Measurements from ENCODE around the gene TBC1D5. TPM values are rescaled to one million over a fixed set of nuclear protein-coding genes. Genes with fewer than 3 reads are reported as not detected.

TBC1D5 gene
- total RNA-seq, 1 donor from 2014 or later: 108 TPM

DNA sequence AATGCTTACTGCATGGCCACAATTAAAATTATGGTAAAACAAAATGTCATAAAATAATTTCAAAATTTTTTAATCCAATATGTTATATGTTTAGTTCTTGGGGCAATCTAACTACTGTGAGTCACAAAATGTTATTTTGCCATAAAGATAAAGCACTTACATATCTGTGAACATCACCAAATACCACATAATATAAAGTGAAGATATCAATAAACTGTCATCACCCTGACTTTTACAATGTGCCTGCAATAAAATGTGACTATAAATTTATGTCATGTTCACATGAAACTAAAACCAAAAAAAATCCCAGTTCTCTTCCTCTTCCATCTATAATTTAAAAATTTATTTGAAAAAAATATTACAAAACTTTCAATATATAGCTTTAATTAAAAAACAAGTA is 191.8 kb downstream of the TBC1D5 start:
- TF ChIP-seq, protein P1, sequence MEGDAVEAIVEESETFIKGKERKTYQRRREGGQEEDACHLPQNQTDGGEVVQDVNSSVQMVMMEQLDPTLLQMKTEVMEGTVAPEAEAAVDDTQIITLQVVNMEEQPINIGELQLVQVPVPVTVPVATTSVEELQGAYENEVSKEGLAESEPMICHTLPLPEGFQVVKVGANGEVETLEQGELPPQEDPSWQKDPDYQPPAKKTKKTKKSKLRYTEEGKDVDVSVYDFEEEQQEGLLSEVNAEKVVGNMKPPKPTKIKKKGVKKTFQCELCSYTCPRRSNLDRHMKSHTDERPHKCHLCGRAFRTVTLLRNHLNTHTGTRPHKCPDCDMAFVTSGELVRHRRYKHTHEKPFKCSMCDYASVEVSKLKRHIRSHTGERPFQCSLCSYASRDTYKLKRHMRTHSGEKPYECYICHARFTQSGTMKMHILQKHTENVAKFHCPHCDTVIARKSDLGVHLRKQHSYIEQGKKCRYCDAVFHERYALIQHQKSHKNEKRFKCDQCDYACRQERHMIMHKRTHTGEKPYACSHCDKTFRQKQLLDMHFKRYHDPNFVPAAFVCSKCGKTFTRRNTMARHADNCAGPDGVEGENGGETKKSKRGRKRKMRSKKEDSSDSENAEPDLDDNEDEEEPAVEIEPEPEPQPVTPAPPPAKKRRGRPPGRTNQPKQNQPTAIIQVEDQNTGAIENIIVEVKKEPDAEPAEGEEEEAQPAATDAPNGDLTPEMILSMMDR (IDR thresholded peaks at IDR 0.05): no peak
- TF ChIP-seq EZH2phosphoT487 (IDR thresholded peaks at IDR 0.05): no peak
- Mint-ChIP-seq H3K36me3 (no peaks in the 10 kb centered on the region), H3K27ac (no peak overlapping the region), H3K27me3 (ENCODE audit: insufficient read depth, low read depth) (no peaks in the 10 kb centered on the region), H3K9me3 (no peaks in the 10 kb centered on the region), H3K4me3 (no peak overlapping the region), H3K4me1 (peaks cover 23% of the 10 kb centered on the region)
- Histone ChIP-seq H3K36me3 (no peaks in the 10 kb centered on the region), H3K9ac (no peak overlapping the region), H3K9me3 (ENCODE audit: low read depth) (no peaks in the 10 kb centered on the region), H2AFZ (replicated peaks) (no peak overlapping the region), H3K4me2 (no peak overlapping the region), H3K4me1 (peaks cover 22% of the 10 kb centered on the region), H3K79me2 (ENCODE audit: low read depth) (no peaks in the 10 kb centered on the region), H3K4me3 (no peak overlapping the region), H3F3A (ENCODE audit: low read depth) (no peaks in the 10 kb centered on the region), H3K27ac (no peak overlapping the region), H4K20me1 (ENCODE audit: low read depth) (no peaks in the 10 kb centered on the region), H3K27me3 (no peaks in the 10 kb centered on the region)
- no peak for DNase-seq (ENCODE audit: low spot score)

DNA sequence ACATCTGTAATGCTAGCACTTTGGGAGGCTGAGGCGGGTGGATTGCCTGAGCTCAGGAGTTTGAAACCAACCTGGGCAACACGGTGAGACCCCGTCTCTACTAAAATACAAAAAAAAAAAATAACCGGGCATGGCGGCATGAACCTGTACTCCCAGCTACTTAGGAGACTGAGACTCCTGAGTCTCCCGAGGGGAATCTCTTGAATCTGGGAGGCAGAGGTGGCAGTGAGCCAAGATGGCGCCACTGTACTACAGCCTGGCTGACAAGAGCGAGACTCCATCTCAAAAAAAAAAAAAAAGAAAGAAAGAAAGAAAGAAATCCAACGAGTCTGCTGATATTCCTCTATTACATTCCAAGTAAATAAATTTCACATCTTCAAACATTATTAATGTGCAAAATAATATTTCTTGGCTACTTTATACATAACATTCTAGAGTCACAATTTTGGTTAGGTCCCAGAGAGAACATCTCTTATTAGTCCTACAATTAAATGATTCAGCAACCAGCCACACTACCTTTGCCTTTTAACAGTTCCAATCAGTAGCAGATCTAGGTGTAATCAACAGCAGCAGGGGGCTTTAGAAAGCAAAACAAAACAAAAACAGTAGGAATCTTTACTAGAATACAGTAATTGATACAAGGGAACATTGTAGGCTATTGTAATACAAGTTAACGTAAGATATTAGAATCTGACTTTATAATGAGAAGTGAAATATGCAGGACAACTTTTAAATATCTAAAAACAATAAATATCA is 195.8 kb downstream of the TBC1D5 start:
- Mint-ChIP-seq H3K36me3 (no peaks in the 10 kb centered on the region), H3K27me3 (ENCODE audit: insufficient read depth, low read depth) (peaks cover 2% of the 10 kb centered on the region), H3K27ac (no peak overlapping the region), H3K4me1 (peaks cover 5% of the 10 kb centered on the region), H3K9me3 (no peaks in the 10 kb centered on the region), H3K4me3 (no peak overlapping the region)
- no peaks in the 10 kb centered on the region for H3K9me3 ChIP-seq (ENCODE audit: low read depth)
- H3K4me3 ChIP-seq: no peak overlapping the region
- no peak overlapping the region for H3K4me2 ChIP-seq
- H3K79me2 ChIP-seq (ENCODE audit: low read depth): no peaks in the 10 kb centered on the region
- no peak overlapping the region for H3K9ac ChIP-seq
- H3K27me3 ChIP-seq: no peaks in the 10 kb centered on the region
- no peaks in the 10 kb centered on the region for H4K20me1 ChIP-seq (ENCODE audit: low read depth)
- no peak overlapping the region for H3K27ac ChIP-seq
- H2AFZ ChIP-seq (replicated peaks): no peak overlapping the region
- peaks cover 7% of the 10 kb centered on the region for H3K4me1 ChIP-seq
- DNase-seq (ENCODE audit: low spot score): no peak
- no peaks in the 10 kb centered on the region for H3K36me3 ChIP-seq
- TF ChIP-seq EZH2 (IDR thresholded peaks at IDR 0.05) (no peak), EZH2phosphoT487 (IDR thresholded peaks at IDR 0.05) (no peak)
- TF ChIP-seq, protein P1 (IDR thresholded peaks at IDR 0.05): no peak
- no peaks in the 10 kb centered on the region for H3F3A ChIP-seq (ENCODE audit: low read depth)

DNA sequence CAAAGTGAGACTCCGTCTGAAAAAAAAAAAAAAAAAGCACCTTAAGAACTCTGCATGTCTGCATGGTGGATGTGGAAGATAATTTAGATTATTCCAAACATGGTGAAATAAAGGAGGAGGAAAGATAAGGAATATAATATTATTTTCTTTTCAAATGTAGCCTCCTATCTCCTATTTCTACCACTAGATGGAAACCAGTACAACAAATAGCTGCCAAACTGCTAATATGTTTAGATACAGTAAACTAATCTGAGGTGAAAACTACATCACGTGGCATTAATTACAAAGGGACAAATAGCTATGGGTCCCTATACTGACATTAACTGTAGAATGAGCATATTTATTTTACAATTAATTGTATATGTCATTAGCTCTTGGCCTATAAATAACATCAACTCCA is 197.8 kb downstream of the TBC1D5 start:
- Histone ChIP-seq H3K9ac (no peak overlapping the region), H3K36me3 (no peaks in the 10 kb centered on the region), H3K4me3 (no peak overlapping the region), H3K4me1 (peaks cover 7% of the 10 kb centered on the region), H3K4me2 (no peak overlapping the region), H3K79me2 (ENCODE audit: low read depth) (no peaks in the 10 kb centered on the region), H4K20me1 (ENCODE audit: low read depth) (no peaks in the 10 kb centered on the region), H2AFZ (replicated peaks) (no peak overlapping the region), H3K27ac (no peak overlapping the region), H3K27me3 (no peaks in the 10 kb centered on the region), H3K9me3 (ENCODE audit: low read depth) (no peaks in the 10 kb centered on the region), H3F3A (ENCODE audit: low read depth) (no peaks in the 10 kb centered on the region)
- Mint-ChIP-seq H3K4me3 (no peak overlapping the region), H3K36me3 (no peaks in the 10 kb centered on the region), H3K4me1 (no peaks in the 10 kb centered on the region), H3K27me3 (ENCODE audit: insufficient read depth, low read depth) (peaks cover 2% of the 10 kb centered on the region), H3K27ac (no peak overlapping the region), H3K9me3 (peaks cover 2% of the 10 kb centered on the region)
- DNase-seq (ENCODE audit: low spot score): no peak
- TF ChIP-seq EZH2 (IDR thresholded peaks at IDR 0.05): no peak
- TF ChIP-seq, protein P1 (IDR thresholded peaks at IDR 0.05): no peak
- TF ChIP-seq EZH2phosphoT487 (IDR thresholded peaks at IDR 0.05): no peak

All from neural progenitor cell (in vitro differentiated cells).